Stimulated activated CD8-positive, alpha-beta memory T cell treated with anti-CD3 and anti-CD28 coated beads, Interleukin-2, amount 100 ng/mL, for 1 hour (primary cell): ENCODE results near the gene IHH.

ENCODE experiments used
- DNase-seq, 2 donors: peaks; one replicate each; pipeline ENCODE4 v3.0.0-alpha.2; 2020; ENCODE audit warnings: low read depth in 2 of 2

IHH gene

DNA sequence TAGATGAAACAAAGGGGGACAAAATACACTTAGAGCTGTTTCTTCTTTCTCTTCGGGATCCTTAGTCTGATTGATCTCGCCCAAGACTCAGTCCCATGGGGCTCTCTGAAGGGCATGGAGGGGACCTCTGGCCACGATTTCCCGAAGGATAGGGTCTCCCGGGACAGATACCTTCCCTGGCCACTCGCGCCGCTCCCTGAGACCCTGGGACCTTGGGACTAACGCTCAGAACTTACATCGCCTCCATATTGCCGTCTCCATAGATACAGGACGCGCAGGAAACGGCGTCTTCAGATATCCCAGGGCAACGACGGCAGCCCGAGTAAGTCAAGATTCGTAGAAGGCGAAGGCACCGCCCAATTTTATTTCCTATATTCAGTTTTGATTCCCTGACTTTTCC lies 19.5 kb downstream of the IHH start, which contains the start of gene CFAP65:
Gene CFAP65 (minus strand): TSS at position 265 of the 400 bp plus-strand sequence. CDS start 2,468 bp downstream, outside the sequence.
- DNase-seq = no peak

DNA sequence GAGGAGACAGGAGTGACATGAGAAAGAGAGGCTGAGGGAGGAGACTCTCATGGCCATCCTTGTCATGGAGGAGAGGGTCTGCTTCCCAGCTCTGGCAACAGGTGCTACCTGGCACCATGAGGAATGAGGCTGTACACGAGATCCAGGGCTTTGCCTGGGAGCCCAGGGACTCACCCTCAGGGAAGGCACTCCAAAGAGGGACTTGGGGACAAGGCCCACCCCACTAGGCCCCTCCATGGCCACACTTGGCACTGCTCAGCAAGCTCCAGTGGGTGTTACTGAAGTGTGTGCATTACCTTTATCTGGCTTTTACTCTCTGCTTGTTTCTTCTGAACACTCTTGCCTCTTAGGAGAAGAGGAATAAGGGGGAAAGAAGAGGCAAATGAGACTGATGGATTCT lies 22.1 kb downstream of the IHH start:
- DNase-seq = no peak

DNA sequence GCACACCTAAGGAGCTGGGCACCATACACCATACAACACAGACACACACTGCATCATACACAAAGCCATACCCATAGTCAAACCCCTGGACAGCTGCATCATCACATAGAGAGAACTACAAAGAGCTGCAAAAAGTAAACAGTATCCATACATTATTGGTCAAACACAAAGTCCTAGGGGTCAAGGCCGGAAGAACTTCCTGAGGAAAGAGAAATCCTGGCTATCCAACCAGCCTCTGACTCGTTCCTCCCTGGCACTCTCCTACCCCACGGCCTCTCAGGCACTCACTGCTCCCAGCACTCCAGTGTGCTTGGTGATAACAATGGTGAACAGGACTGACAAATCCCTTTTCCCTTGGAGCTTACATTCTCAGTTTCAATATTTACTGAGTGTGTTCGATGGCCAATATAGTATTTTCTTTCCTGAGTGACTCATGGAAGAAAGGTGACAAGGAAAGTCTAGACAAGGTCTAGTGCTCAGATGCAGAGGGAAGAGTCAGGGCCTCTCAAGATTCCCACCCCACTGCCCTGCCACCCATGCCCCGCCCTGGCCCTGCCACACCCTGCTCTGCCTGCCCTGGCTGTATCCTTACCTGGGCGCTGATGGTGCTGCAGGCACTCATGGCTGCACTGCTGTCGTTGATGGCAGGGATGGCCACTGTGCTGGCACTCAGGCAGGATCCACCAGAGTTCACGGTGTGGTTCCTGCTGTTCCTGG lies 22.8 kb downstream of the IHH start:
- no peak for DNase-seq

DNA sequence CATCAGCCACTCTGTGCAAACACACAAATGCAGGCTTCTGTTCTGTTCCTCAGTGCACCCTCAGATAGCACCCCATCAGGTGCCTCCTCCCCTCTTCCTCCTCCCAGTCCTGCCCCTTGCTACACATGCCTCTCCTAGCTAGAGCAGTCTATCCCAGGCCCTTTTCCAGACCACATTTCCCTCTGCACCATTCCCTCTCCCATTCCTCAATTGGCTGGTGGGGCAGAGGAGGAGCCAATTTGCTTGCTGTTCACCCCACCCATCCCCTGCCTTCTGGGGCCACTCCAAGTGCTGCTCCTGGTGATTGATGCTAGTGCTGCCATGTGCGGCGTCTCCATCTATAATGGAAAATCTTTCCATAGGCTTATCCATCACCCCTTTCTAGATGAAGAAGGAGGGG lies 24.8 kb downstream of the IHH start:
- no peak for DNase-seq

DNA sequence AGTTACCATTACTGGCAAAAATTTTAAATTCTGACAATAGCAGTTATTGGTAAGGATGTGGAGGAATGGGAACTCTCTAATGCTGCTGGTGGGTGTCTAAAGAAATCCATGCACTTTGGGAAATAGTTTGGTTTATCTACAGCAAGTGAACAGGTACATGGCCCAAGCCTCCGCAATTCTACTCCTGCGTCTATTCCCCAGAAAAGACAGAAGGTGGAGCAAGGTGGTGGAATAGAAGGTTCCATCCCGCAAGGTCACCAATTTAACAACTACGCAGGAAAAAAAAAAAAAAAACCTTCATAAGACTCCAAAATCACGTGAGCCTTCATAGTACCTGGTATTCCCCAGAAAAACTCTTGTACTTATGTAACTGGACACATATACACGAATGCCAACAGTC lies 25.9 kb downstream of the IHH start:
- DNase-seq = no peak

DNA sequence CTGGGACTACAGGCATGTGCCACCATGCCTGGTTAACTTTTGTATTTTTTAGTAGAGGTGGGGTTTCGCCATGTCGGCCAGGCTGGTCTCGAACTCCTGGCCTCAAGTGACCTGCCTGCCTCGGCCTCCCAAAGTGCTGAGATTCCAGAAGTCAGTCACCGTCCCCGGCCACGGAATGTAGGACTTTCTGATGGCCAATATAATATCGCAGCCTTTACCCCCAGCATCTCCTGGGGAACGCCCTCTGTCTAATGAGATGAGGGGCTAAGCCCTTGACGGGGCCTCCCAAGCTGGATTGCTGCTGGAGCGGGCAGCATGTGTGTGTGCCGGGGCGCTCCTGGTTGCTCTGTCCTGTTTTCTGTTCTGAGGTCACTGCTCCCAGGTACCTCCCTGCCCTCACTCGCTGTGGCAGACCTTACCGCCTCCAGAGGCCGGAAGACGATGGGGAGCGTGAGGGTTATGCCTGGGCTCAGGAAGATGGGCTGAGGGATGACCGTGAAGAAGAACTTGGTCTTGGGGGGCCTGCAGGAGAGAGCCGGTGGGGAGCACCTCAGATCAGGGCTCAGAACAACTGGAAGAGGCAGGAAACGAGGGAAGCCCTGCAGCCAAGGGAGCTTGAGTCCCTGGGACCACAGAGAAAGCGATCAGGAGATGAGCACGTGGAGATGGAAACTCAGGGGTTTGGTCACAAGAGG lies 28.5 kb downstream of the IHH start:
- no peak for DNase-seq

DNA sequence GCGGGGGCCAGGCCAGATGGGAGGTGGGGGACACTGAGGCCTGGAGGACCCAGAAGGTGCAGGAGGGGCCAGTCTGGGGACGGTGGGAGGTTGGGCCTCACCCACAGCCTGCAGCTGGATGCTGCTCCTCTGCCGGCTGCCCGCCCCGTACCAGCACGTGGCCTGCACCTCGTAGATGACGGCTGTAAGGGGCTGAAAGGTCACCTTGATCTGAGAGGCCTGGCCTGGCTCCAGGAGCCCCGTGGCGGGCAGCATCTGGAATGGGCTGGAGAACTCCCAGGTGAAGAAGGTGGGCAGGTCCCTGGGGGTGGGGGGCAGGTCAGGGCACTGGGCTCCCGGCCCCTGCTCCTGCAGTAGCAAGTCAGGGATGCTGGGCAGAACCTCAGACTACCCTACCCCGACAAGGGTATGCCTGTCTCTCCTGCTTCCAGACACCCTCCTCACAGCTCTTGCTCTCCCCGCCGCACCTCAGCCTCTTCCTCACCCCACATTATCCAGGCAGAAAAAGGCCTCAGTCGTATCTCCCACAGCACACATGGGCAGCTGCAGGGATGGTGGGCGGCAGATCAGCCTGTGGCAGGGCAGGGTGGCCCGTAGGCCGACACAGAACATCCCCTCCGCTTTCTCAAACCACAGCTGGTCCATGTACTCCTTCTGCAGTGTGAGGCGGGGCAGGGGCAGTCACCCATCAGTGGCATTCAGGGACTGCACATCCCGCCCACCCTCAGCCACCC lies 29.5 kb downstream of the IHH start:
- no peak for DNase-seq

DNA sequence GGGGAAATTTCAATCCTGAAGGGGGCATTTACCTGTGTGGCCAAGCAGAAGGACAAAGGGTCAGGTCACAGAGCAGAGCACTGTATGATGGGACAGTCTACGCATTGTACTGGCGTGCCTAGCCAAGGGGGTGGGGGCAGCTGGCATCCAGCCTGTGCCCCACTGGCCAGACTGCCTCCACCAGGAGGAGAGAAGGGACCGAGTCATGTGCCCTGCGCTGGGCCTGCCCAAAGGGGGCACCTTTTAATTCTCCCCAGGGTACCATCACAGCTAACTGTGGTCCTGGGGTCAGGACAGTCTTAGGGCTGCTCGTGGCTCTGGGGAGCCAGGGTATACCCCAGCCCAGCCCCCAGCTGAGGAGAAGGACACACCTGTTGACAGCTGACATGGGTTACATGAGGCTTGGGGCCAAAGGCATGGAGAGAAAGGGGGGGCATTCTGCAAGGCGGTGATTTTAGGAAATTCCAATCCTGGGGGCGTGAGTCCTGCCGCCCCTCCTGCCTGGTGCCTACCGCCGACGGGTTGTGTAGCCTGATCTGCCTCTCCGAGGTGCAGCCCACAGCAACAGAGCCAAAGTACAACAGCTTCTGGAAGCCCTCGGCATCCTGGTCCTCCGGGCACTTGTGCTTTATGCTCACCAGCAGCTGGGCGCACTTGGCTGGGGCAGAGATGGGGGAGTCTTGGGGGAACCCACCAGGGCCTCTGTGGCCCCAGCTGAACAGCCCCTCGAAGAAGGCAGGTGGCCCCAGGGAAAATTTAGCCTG lies 30.4 kb downstream of the IHH start:
- DNase-seq = no peak

DNA sequence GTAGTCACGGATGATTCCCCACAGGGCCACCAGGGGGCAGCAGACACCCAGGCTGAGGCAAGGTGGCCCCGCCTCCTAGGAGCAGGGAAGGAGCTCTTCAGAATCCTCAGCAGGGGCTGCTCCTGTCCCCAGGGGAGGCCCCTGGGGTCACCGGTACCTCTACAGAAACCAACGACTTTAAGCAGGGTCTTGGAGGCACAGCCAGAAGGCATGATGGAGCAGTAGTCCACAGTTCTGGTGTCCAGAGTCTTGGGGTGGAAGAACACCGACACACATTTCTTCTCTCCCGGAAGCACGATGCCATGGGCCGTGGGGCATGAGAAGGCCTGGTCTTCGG lies 30.9 kb downstream of the IHH start:
- DNase-seq = peak; percentile 34 to 62

DNA sequence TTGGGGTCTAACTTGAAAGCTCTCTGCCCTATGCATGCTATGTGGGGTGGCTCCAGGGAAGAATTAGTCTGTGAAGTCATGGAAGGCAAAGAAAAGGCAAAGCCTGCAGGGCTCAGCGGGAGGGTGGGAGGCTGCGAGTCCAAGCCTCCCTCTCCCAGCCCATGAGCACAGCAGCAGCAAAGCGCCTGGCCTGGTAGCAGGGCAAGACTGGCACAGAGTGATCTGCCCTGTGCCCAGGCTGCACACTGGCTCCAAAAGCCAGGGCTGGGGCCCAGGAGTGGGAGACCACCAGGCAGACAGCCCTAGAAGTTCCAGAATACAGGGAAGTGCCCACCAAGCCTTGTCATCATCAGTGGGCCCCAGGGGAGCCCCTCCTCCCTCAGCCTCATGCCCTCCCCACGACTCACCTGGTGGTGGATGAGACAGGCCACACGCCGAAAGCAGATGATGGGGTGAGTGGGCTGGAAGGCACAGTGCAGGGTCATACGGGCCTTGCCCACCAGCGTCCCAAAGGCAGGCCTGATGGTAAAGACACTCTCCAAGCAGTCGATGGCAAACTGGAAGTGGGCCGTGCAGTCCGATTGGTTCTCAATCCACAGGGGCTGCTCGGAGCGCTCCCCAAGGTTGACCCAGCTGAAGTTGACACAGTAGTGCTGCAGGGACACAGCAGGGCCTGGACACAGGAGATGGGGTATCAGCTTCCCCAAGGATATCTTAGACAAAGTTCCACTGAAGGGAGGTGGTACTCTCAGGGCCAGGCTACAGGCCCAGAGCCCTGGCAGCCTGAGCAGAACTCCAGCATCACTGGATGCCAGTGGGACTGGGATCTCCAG lies 31.5 kb downstream of the IHH start:
- DNase-seq = no peak

DNA sequence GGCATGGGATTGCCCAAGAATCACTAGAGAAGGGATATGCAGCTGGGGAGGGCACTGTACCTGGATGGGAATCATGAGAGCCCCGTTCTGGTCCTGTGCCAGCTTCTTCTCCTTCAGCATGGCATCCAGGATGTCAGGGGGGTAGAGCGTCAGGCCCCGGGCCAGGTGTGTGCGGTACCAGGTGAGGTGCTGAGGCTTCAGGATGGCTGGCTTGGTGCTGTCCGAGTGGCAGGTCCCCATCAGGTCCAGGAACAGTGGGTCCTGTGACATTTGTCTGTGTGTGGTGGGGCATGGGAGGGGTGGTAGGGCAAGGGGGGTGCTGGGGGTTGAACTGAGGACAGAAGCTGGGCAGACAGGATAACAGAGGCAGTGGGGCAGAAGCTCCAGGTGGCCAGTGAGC lies 32.6 kb downstream of the IHH start:
- no peak for DNase-seq

DNA sequence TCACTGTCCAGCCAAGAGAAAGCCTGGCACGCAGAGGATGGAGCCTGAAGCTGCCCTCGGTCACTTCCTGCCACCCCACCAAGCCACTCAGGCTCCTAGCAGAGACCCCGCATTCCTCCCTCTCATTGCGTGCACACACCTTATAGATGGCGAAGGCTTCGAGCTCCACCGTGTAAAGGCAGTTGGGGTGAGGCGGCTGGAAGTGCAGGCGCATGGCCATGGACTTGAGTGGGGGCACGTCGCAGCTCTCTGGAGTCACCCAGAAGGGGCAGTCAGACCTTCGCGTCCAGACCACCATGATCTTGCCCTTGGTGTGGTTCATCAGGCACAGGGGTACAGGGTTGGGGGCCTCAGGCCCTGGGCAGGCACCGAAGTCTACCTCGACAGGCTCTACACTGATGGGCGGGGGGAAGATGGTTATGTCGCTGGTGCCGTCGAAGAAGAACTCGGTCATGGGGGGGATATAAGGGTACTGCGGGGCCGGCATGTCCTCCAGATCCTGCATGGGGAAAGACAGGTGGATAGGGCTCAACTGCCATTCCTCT lies 33.1 kb downstream of the IHH start:
- no peak for DNase-seq

DNA sequence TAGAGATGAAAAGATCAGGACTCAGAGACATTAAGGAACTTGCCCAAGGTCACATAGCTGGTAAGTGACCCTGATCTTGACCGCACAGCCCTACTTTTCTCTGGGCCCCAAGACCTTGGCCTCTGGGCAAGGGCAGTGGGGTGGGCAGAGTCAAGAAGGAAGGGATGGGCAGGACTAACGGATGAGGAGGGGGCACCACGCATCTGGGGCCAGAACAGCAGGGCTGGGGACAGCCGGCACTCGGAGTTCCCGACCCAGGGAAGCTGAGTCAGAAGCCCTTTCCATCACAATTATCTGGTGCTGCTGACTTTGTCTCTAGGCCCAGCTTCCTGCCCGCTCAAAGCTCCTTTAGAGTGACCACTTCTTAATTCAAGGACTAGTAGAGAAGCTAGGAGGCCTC lies 33.8 kb downstream of the IHH start:
- no peak for DNase-seq

DNA sequence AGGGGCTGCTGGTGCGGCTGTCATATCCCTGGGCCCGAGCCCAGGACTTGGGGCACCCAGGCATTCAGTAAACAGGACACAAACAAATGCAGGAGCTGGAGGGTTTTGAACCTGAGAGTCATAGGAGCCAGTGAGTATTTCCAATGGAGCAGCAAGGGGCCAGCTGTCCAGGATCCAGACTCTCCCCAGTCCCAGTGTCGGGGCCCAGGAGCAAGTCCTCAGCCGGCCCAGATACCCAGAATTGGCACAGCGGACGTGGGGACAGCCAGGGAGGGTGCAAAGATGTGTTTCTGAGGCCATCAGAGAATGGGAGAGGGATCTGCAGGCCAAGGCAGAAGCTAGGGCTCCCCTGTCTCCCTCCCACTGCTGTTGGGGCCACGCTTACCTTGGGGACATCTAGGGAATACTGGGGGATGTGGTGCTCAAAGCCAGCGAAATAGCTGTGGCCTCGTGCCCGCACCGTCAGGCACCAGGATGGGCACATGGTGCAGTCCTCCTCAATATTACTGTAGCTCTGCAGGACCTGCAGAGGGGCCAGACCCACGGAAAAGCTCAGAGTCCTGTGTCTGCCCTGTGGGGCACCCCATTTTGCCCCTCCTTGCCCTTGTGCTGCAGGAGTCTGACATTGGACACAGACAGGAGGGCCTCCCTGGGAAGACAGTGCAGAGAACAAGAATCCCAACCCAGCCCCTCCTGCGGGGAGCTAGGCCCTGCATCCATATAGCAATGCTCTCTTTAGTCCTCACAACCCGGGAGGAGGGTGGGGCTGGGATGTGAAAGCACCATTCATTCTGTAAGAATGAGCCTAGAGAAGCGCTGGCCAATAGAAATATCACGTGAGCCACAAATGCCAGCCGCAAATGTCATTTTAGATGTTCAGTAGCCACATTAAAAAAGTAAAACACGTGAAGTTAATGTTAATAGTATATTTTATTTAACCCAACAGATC lies 34.8 kb downstream of the IHH start:
- DNase-seq = no peak

DNA sequence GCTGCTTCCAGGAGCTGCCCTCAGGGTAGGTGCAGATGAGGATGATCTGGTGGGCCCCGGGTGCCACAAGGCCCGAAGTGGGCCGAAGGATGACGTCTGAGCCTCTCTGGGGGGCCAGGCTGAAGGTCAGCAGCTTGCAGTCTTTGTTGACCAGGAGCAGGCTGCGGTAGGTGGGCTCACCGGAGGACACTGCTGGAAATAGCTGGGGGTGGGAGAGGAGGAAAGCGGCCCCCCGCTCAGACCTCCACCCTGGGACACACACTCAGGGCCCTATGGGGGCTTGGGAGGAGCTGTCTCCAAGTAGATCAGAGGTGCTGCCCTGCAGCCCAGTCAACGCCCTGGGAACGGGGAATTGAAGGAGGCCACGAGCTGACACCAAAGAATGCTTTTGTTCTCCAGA lies 36.7 kb downstream of the IHH start:
- DNase-seq = no peak

DNA sequence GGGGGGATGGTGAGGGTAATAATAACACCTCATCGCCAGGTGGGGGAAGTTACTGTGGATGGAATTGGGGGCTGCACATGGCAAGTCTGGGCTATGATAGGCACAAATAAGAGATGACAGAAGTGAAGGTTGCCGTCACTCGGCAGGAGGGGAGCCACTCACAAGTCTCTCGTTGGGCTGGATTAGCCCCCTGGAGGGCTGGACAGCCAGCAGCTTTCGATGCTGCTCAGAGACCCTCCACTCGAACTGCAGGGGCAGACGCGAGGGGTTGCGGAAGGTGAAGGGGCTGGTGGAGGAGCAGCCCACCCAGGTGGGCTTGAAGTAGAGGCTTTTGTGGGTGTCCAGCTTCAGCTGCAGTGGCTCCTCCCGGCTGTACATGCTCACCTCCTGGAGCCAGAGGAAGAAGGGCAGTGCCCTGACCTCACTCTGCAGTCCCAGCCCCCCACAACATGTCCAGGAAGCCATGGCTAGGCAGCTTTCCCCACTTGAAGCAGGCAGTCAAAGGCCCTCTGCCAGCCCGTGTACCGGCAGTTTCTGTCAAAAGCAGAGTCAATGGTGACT lies 37.6 kb downstream of the IHH start:
- no peak for DNase-seq

DNA sequence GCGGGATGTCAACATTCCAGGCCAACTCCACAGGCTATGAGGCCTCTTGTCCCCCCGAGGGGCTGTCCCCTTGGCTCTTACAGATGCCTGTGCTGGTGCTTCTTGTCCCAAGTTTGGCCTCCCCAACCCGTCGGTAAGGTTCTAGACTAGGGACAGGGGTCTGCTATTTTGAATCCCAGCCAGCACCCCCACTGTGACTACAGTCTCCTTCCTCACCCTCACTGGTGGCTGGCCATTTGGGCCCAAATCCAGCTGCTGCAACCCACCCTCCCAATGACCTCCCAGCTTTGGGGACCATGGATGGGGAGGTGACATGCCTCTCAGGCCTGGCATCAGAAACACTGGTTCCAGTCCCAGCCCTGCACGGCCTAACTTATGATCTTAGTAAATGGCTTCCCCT lies 38.1 kb downstream of the IHH start:
- DNase-seq = no peak

DNA sequence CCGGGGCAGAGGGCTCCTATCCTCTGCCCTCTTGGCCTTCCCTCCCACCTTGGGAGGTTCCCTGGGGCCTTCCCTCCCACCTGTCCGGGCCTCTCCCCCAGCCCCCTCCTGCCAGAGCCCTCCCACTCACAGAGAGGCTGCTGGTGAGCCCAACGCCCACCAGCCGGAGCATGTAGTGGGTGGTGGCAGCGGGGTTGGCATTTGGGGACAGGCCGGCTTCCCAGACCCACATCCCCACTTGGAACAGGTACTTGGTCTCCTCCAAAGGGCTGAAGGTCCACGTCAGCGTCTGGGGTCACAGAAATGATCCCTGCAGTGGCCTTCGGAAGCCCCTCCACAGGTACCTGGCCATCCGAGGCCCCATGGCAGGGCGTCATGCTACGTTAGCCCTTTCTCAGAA lies 38.7 kb downstream of the IHH start:
- DNase-seq = no peak

DNA sequence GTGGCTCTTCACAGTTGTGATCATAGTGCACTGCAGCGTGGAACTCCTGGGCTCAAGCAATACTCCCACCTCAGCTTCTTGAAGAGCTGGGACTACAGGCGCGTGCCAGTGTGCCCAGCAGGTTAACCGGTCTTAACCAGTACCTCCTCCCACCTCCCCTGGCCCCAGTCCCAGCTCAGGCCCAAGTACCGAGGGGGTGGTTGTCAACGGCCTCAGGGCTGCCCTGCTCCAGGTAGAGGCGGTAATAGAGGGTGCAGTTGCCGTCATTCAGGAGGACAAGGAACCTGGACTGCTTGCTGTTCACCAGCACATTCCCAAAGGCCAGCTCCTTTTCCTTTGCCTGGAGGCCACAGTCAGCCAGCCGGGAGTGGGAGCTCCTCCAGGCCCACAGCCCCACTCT lies 39.1 kb downstream of the IHH start:
- no peak for DNase-seq
